ENCODE results near the gene HBEGF. TPM values are rescaled to one million over a fixed set of nuclear protein-coding genes. Genes with fewer than 3 reads are reported as not detected.

The HBEGF gene
- total and polyA plus RNA-seq, 4 donors = 0.60 to 1.0 (median 0.78) TPM

- TF ChIP-seq GABPA (IDR thresholded peaks at IDR 0.05 in 1 of 2, conservative IDR thresholded peaks at IDR 0.05 in 1 of 2) (peak; percentile 47 to 54), EGR1 (IDR thresholded peaks at IDR 0.05; ENCODE audit: low read depth in 2 of 2) (no peak), RXRA (IDR thresholded peaks at IDR 0.05) (peak in 1 of 2 donors; percentile 9), JUND (IDR thresholded peaks at IDR 0.05) (no peak), ATF3 (IDR thresholded peaks at IDR 0.05) (no peak)
These were observed 4.1 kb downstream of the HBEGF start (continued) for GRCh38 chr5:140342287-140342686.

GRCh38 chr5:140341591-140341990 is 4.8 kb downstream of the HBEGF start:
- H3K9ac ChIP-seq (ENCODE audit: low read depth in 1 of 2, low read length in 2 of 2) = no peak overlapping the region
- no peak for TF ChIP-seq MAX (IDR thresholded peaks at IDR 0.05)
- TF ChIP-seq CTCF (IDR thresholded peaks at IDR 0.05; ENCODE audit: low read depth, low read length, missing input control) = no peak
- TF ChIP-seq NR2F2 (IDR thresholded peaks at IDR 0.05) = no peak
- TF ChIP-seq RXRA (IDR thresholded peaks at IDR 0.05) = no peak
- TF ChIP-seq REST (IDR thresholded peaks at IDR 0.05) = no peak
- no peak for TF ChIP-seq GABPA (IDR thresholded peaks at IDR 0.05 in 1 of 2, conservative IDR thresholded peaks at IDR 0.05 in 1 of 2)
- TF ChIP-seq ATF3 (IDR thresholded peaks at IDR 0.05) = no peak
- no peak for TF ChIP-seq RAD21 (IDR thresholded peaks at IDR 0.05)
- TF ChIP-seq ZBTB33 (IDR thresholded peaks at IDR 0.05) = no peak
- TF ChIP-seq HNF4G (IDR thresholded peaks at IDR 0.05) = no peak
- TF ChIP-seq FOXA2 (IDR thresholded peaks at IDR 0.05) = no peak
- no peak for TF ChIP-seq YY1 (IDR thresholded peaks at IDR 0.05)
- no peak for TF ChIP-seq EGR1 (IDR thresholded peaks at IDR 0.05; ENCODE audit: low read depth in 2 of 2)
- TF ChIP-seq TAF1 (conservative IDR thresholded peaks at IDR 0.05) = no peak
- TF ChIP-seq HNF4A (conservative IDR thresholded peaks at IDR 0.05) = no peak
- no peak for TF ChIP-seq SP1 (IDR thresholded peaks at IDR 0.05)
- no peak for TF ChIP-seq JUND (IDR thresholded peaks at IDR 0.05)
- TF ChIP-seq FOXA1 (IDR thresholded peaks at IDR 0.05) = no peak
- 87% methylated on average over 5 of the region's 5 CpGs for WGBS
- no peaks in the 10 kb centered on the region for H3K27me3 ChIP-seq (ENCODE audit: control insufficient read depth in 4 of 4, insufficient read depth in 4 of 4, low read length in 3 of 4)
- H3K27ac ChIP-seq (ENCODE audit: low read depth in 1 of 2, low read length in 2 of 2) = no peak overlapping the region
- no peaks in the 10 kb centered on the region for H3K9me3 ChIP-seq (ENCODE audit: control insufficient read depth in 4 of 4, low read length in 3 of 4)
- no peak overlapping the region for H3K4me3 ChIP-seq (ENCODE audit: low read depth in 1 of 3, low read length in 3 of 3)
- DNase-seq (ENCODE audit: low spot score) = no peak
- peaks cover 0 to 5% (median 3%) of the 10 kb centered on the region in 4 donors for H3K4me1 ChIP-seq (ENCODE audit: control insufficient read depth in 4 of 4, insufficient read depth in 4 of 4, low read length in 3 of 4)
- no peaks in the 10 kb centered on the region for H3K36me3 ChIP-seq (ENCODE audit: control insufficient read depth in 4 of 4, insufficient read depth in 3 of 4, low read depth in 1 of 4, low read length in 3 of 4)

Measured in liver (tissue), 9 donors.